Hepatocyte (in vitro differentiated cells): ENCODE data around the gene SMIM28.

Experiments
- CTCF ChIP-seq: fragments of 200-600 bp; sonication (generic); IDR thresholded peaks from 2 replicates; pipeline ENCODE4 v1.5.1; 2016; ENCODE audit warnings: antibody characterized with exemption, mild to moderate bottlenecking; ENCODE audit not compliant: poor library complexity
- EZH2 ChIP-seq: fragments of 200-600 bp; sonication (generic); IDR thresholded peaks from 2 replicates; pipeline ENCODE4 v1.6.1; 2016; ENCODE audit warnings: antibody characterized with exemption, mild to moderate bottlenecking, borderline replicate concordance
- EZH2phosphoT487 ChIP-seq: fragments of 200-600 bp; sonication (generic); IDR thresholded peaks from one replicate; pipeline ENCODE4 v1.6.1; 2018; ENCODE audit warnings: antibody characterized with exemption, mild to moderate bottlenecking, low read depth, moderate library complexity; ENCODE audit not compliant: unreplicated experiment, severe bottlenecking

- no peak for TF ChIP-seq EZH2phosphoT487
- no peak for TF ChIP-seq CTCF
- TF ChIP-seq EZH2 = no peak
Observed at GRCh38 chr6:138402838-138403187, 25.1 kb downstream of the SMIM28 start.
